Common myeloid progenitor, CD34-positive (primary cell): Measurements from ENCODE around the gene SOX10.
A peak's percentile ranks its signal among the peaks of the same experiment; 100 is the strongest.

Experiments
- CTCF ChIA-PET: fragments of 350-600 bp; sonication (Branson Sonifier 250); formaldehyde crosslinking; loops from one replicate; lab custom pipeline; 2021; ENCODE audit warnings: antibody characterized with exemption; lab: Charles Lee
- POLR2A ChIA-PET: fragments of 350-600 bp; sonication (Branson Sonifier 250); formaldehyde crosslinking; loops from one replicate; lab custom pipeline; 2021; ENCODE audit warnings: antibody characterized with exemption; lab: Charles Lee
- DNase-seq, 3 donors: peaks; one replicate each; pipeline versions ENCODE4 v3.0.0 to v3.0.0-alpha.2; 2013
- H3K27ac ChIP-seq, 2 experiments: 1 replicate in 1 of 2; 2 replicates in 1 of 2; pipeline ENCODE4 v1.7.0; 2013; ENCODE audit warnings: inconsistent platforms in 2 of 2, low read length in 2 of 2, mild to moderate bottlenecking in 2 of 2, low read depth in 1 of 2, moderate library complexity in 1 of 2; ENCODE audit not compliant: severe bottlenecking in 2 of 2, insufficient read depth in 1 of 2, poor library complexity in 1 of 2
- H3K27me3 ChIP-seq, 5 experiments: replicated peaks in 2 of 5; 1 replicate in 3 of 5; 2 replicates in 2 of 5; pipeline versions ENCODE4 v1.6.1 to v1.7.0; 2013; ENCODE audit warnings: low read length in 4 of 5, mild to moderate bottlenecking in 2 of 5, moderate library complexity in 2 of 5, inconsistent platforms in 1 of 5; ENCODE audit not compliant: insufficient read depth in 5 of 5, control insufficient read depth in 4 of 5
- H3K36me3 ChIP-seq, 4 experiments: 1 replicate in 2 of 4; 2 replicates in 2 of 4; pipeline versions ENCODE4 v1.6.1 to v1.7.0; 2013; ENCODE audit warnings: low read length in 3 of 4, control low read depth in 1 of 4, mild to moderate bottlenecking in 1 of 4; ENCODE audit not compliant: control insufficient read depth in 4 of 4, insufficient read depth in 4 of 4
- H3K4me1 ChIP-seq, 4 experiments: 1 replicate in 3 of 4; 2 replicates in 1 of 4; pipeline versions ENCODE4 v1.6.1 to v1.7.1; 2013; ENCODE audit warnings: low read length in 3 of 4, mild to moderate bottlenecking in 3 of 4, control low read depth in 1 of 4, inconsistent platforms in 1 of 4, moderate library complexity in 1 of 4; ENCODE audit not compliant: control insufficient read depth in 4 of 4, insufficient read depth in 4 of 4; ENCODE audit errors: control extremely low read depth in 1 of 4
- H3K4me3 ChIP-seq, 7 experiments: 1 replicate in 4 of 7; 2 replicates in 3 of 7; pipeline versions ENCODE4 v1.5.1 to v1.7.0; 2013; ENCODE audit warnings: mild to moderate bottlenecking in 7 of 7, low read length in 6 of 7, moderate library complexity in 6 of 7, inconsistent platforms in 2 of 7, low read depth in 2 of 7, control low read depth in 1 of 7; ENCODE audit not compliant: insufficient read depth in 4 of 7, control insufficient read depth in 1 of 7; ENCODE audit errors: extremely low read depth in 1 of 7
- H3K9me3 ChIP-seq, 5 experiments: 1 replicate in 4 of 5; 2 replicates in 1 of 5; pipeline versions ENCODE4 v1.6.1 to v1.7.1; 2013; ENCODE audit warnings: low read length in 4 of 5, mild to moderate bottlenecking in 2 of 5, inconsistent platforms in 1 of 5, low read depth in 1 of 5, moderate library complexity in 1 of 5; ENCODE audit not compliant: control insufficient read depth in 4 of 5, insufficient read depth in 2 of 5; ENCODE audit errors: control extremely low read depth in 1 of 5
- WGBS: methylation state at CpG from one replicate; pipeline ENCODE4 v1.1.5; 2013; ENCODE audit not compliant: insufficient coverage; 5-methylcytosine and 5-hydroxymethylcytosine counted together

Gene SOX10

DNA sequence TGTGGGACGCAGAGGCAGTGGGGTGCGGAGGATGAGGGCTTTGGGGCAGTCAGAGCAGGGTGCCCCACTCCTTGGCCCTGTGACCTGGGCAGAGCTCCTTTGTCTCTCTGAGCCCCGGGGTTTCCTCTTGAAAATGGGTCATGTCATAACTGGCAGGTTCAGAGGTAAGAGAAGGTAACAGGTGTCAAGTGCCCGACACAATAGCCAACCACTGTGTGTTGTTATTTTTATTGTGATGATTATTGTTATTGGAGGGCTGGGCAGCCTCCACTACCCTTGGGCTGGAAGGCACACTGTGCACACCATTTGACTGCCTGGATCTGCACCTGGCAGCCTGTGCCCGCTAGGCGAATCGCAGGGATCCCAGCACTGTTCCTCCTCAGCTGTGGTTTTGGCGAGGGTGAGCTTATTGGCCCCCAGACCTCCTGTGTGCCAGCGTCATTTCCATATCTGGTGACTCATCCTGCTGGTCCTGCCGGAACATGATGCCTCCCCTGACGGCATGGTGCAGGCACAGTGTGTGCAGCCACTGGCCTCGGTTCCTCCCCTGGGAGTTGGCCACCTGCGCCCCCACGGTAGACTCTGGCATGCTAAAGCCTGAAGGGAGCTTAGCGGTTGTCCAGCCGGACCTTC lies 15.4 kb upstream of the SOX10 start:
- H3K9me3 ChIP-seq = no peaks in the 10 kb centered on the region
- no peaks in the 10 kb centered on the region for H3K27me3 ChIP-seq
- CTCF ChIA-PET = interaction anchor here (1.0 to 1.8 kb wide), 4 partner anchors 8 to 94 kb away, joined by 3 to 7 read pairs (median 4); partner anchors contain the start of gene MICALL1
- POLR2A ChIA-PET = no interaction called here
- H3K4me3 ChIP-seq = no peak overlapping the region
- no peaks in the 10 kb centered on the region for H3K36me3 ChIP-seq
- DNase-seq = peak; percentile 68 to 94 (median 88)
- 72% methylated on average over 11 of the region's 16 CpGs for WGBS
- H3K4me1 ChIP-seq = peaks cover 0 to 38% (median 17%) of the 10 kb centered on the region in 4 experiments
- H3K27ac ChIP-seq = peak overlapping the region in 1 of 2 experiments; percentile 61

DNA sequence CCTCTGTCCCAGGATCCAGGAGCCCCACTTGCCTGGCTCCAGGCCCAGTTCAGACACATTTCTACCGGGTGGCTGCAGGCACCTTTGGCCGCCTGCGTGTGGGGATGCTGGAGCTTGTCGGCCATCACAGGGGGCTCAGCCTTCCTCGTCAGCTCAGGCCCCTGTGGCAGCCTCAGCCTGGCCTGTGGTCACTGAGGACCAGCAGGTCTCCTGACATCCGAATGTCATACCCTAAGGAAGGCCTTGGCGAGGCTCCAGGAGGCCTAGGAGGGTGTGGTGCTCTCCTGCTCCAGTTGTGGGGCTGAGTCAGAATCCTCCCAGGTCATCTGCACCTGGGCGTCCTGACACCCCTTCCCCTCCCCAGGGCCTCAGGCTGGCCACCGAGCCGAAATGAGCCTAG lies 14.9 kb upstream of the SOX10 start:
- Histone ChIP-seq H3K4me3 (no peak overlapping the region), H3K4me1 (peaks cover 0 to 38% (median 17%) of the 10 kb centered on the region in 4 experiments), H3K27me3 (no peaks in the 10 kb centered on the region), H3K36me3 (no peaks in the 10 kb centered on the region), H3K9me3 (no peaks in the 10 kb centered on the region), H3K27ac (peak overlapping the region in 1 of 2 experiments; percentile 61)
- ChIA-PET POLR2A (no interaction called here), CTCF (interaction anchor here (1.0 to 1.8 kb wide), 3 partner anchors 18 to 93 kb away, joined by 3 to 7 read pairs (median 5); partner anchors contain the start of gene MICALL1)
- no peak for DNase-seq
- 97% methylated on average over 8 of the region's 10 CpGs for WGBS

- POLR2A ChIA-PET = no interaction called here
- H3K27ac ChIP-seq = no peak overlapping the region
- CTCF ChIA-PET = no interaction called here
Observed at GRCh38 chr22:37998543-37998942, 14.2 kb upstream of the SOX10 start.

GRCh38 chr22:37996515-37997246 lies 12.3 kb upstream of the SOX10 start:
- no peak overlapping the region for H3K27ac ChIP-seq
- CTCF ChIA-PET = interaction anchor here (1.3 kb wide), 1 partner anchor 56 kb away, joined by 6 read pairs; no protein-coding TSS in a partner anchor
- peaks cover 0 to 42% (median 20%) of the 10 kb centered on the region in 4 experiments for H3K4me1 ChIP-seq

More at GRCh38 chr22:37998543-37998942, 14.2 kb upstream of the SOX10 start:
- DNase-seq = no peak
- Histone ChIP-seq H3K4me1 (peaks cover 0 to 42% (median 17%) of the 10 kb centered on the region in 4 experiments), H3K36me3 (no peaks in the 10 kb centered on the region), H3K27me3 (no peaks in the 10 kb centered on the region), H3K9me3 (no peaks in the 10 kb centered on the region), H3K4me3 (no peak overlapping the region)
- 100% methylated on average over 4 of the region's 7 CpGs for WGBS

DNA sequence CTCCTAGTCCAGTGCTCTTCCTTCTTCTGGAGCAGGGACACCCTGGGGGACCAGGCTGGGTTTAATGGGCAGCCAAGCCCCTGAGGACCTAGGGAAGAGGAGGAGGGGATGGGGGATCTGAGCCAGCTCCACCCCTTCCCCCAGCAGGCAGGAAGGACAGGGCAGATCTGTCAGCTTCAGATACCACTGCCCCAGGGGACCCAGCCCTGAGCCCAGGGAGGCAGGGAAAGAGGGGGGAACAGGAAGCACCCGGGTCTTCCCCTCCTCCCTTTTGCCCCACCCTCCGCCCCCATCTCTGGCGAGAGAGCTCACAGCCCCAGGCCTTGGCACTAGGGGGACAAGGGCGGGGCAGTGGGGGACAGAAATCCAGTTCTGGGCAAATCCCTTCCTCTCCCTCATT lies 11.7 kb upstream of the SOX10 start:
- ChIA-PET CTCF (interaction anchor here (1.4 kb wide), 1 partner anchor 10 kb away, joined by 3 read pairs; no protein-coding TSS in a partner anchor), POLR2A (no interaction called here)
- 19% methylated on average over 3 of the region's 4 CpGs for WGBS
- H3K4me3 ChIP-seq = peak overlapping the region in 2 of 7 experiments; percentile 8 to 16
- DNase-seq = peak; percentile 58 to 90 (median 85)
- H3K9me3 ChIP-seq = no peaks in the 10 kb centered on the region
- H3K4me1 ChIP-seq = peaks cover 0 to 42% (median 20%) of the 10 kb centered on the region in 4 experiments
- peaks cover 0 to 2% (median 0%) of the 10 kb centered on the region in 4 experiments for H3K36me3 ChIP-seq
- no peaks in the 10 kb centered on the region for H3K27me3 ChIP-seq
- H3K27ac ChIP-seq = no peak overlapping the region

More at GRCh38 chr22:37996515-37997246, 12.3 kb upstream of the SOX10 start:
- peak in 1 of 3 donors; percentile 27 for DNase-seq
- H3K9me3 ChIP-seq = no peaks in the 10 kb centered on the region
- WGBS = 56% methylated on average over 3 of the region's 8 CpGs
- H3K27me3 ChIP-seq = no peaks in the 10 kb centered on the region
- peak overlapping the region in 2 of 7 experiments; percentile 16 to 45 for H3K4me3 ChIP-seq
- POLR2A ChIA-PET = no interaction called here
- peaks cover 0 to 2% (median 0%) of the 10 kb centered on the region in 4 experiments for H3K36me3 ChIP-seq

DNA sequence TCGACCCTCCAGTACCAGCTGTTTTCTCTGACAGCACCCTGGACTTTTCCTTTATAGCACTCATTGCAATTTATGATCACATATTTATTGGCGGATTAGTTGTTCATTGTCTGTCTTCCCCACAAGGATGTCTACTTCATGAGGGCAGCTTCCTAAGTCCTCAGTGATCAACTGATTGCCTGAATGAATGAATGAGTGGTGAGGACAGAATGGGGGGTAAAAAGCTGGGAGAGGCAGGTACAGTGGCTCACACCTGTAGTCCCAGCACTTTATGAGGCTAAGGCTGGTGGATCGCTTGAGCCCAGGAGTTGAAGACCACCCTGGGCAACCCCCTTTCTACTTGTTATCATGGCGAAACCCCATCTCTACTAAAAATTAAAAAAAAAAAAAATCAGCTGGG lies 11.1 kb upstream of the SOX10 start:
- no peak overlapping the region for H3K4me3 ChIP-seq
- DNase-seq = no peak
- ChIA-PET CTCF (interaction anchor here (1.4 kb wide), 1 partner anchor 11 kb away, joined by 3 read pairs; no protein-coding TSS in a partner anchor), POLR2A (no interaction called here)
- WGBS = 75% methylated on average over 2 of the region's 4 CpGs
- H3K36me3 ChIP-seq = peaks cover 0 to 2% (median 0%) of the 10 kb centered on the region in 4 experiments
- no peaks in the 10 kb centered on the region for H3K9me3 ChIP-seq
- H3K27me3 ChIP-seq = no peaks in the 10 kb centered on the region
- H3K4me1 ChIP-seq = peaks cover 0 to 42% (median 20%) of the 10 kb centered on the region in 4 experiments
- H3K27ac ChIP-seq = no peak overlapping the region
